M059J (cell line): ENCODE results near the gene SORCS2. TPM values are rescaled to one million over a fixed set of nuclear protein-coding genes. Genes with fewer than 3 reads are reported as not detected.
A peak's percentile ranks its signal among the peaks of the same experiment; 100 is the strongest.

Experiments
- DNase-seq: peaks from one replicate; pipeline ENCODE4 v3.0.0-alpha.2; 2012; ENCODE audit warnings: low read depth
- total RNA-seq: library from RNA; depleted of rRNA; stranded (reverse); fragments of >200 nt; shearing (Covaris generic); gene quantifications from 2 replicates; pipeline ENCODE4 v1.2.3, GENCODE V29; 2014

Gene SORCS2
- total RNA-seq, 1 experiment from 2014 or later = 0.02 TPM

- peak; percentile 26 for DNase-seq
Measured at GRCh38 chr4:7371210-7371941, 179.0 kb downstream of the SORCS2 start.

GRCh38 chr4:7372673-7373072 lies 180.3 kb downstream of the SORCS2 start:
- no peak for DNase-seq

GRCh38 chr4:7374571-7374970 lies 182.2 kb downstream of the SORCS2 start:
- no peak for DNase-seq

GRCh38 chr4:7375427-7375826 lies 183.1 kb downstream of the SORCS2 start:
- peak; percentile 9 for DNase-seq

GRCh38 chr4:7377223-7377865 lies 185.0 kb downstream of the SORCS2 start:
- no peak for DNase-seq

GRCh38 chr4:7379186-7379585 lies 186.8 kb downstream of the SORCS2 start:
- DNase-seq = no peak

- DNase-seq = no peak
Measured at GRCh38 chr4:7379719-7380118, 187.4 kb downstream of the SORCS2 start.

- DNase-seq = peak; percentile 10
Measured at GRCh38 chr4:7381221-7381889, 189.0 kb downstream of the SORCS2 start.

GRCh38 chr4:7381890-7382633 lies 189.7 kb downstream of the SORCS2 start:
- DNase-seq = no peak

- DNase-seq = no peak
Measured at GRCh38 chr4:7382634-7383014, 190.3 kb downstream of the SORCS2 start.

GRCh38 chr4:7383266-7383665 lies 190.9 kb downstream of the SORCS2 start:
- DNase-seq = no peak

- DNase-seq = no peak
Measured at GRCh38 chr4:7384003-7384928, 191.9 kb downstream of the SORCS2 start.

- no peak for DNase-seq
Measured at GRCh38 chr4:7384929-7385890, 192.9 kb downstream of the SORCS2 start.

GRCh38 chr4:7387925-7388324 lies 195.6 kb downstream of the SORCS2 start:
- no peak for DNase-seq

- no peak for DNase-seq
Measured at GRCh38 chr4:7388627-7389026, 196.3 kb downstream of the SORCS2 start.

- DNase-seq = no peak
Measured at GRCh38 chr4:7389101-7389701, 196.9 kb downstream of the SORCS2 start.

GRCh38 chr4:7389719-7390118 lies 197.4 kb downstream of the SORCS2 start:
- DNase-seq = no peak

GRCh38 chr4:7390336-7390735 lies 198.0 kb downstream of the SORCS2 start:
- no peak for DNase-seq

GRCh38 chr4:7390906-7391636 lies 198.7 kb downstream of the SORCS2 start:
- DNase-seq = no peak
